Neural progenitor cell (in vitro differentiated cells): Measurements from ENCODE around the gene ZSCAN5A.

Experiments
- EZH2 ChIP-seq: fragments of 200-600 bp; sonication (generic); IDR thresholded peaks from 2 replicates; pipeline ENCODE4 v1.6.1; 2017; ENCODE audit warnings: antibody characterized with exemption, mild to moderate bottlenecking, moderate library complexity
- EZH2phosphoT487 ChIP-seq: fragments of 200-600 bp; sonication (generic); IDR thresholded peaks from 2 replicates; pipeline ENCODE4 v1.6.1; 2017; ENCODE audit warnings: antibody characterized with exemption

GRCh38 chr19:56309511-56310185 is 5.0 kb downstream of the ZSCAN5A start:
- TF ChIP-seq EZH2phosphoT487 (no peak), EZH2 (no peak)
